ENCODE data around the gene SCUBE3. TPM values are rescaled to one million over a fixed set of nuclear protein-coding genes. Genes with fewer than 3 reads are reported as not detected.

The SCUBE3 gene
- 17.3 TPM for polyA plus RNA-seq (2013, experiment 1 of 2)
- polyA plus RNA-seq (2013, experiment 2 of 2) = 17.3 TPM

DNA sequence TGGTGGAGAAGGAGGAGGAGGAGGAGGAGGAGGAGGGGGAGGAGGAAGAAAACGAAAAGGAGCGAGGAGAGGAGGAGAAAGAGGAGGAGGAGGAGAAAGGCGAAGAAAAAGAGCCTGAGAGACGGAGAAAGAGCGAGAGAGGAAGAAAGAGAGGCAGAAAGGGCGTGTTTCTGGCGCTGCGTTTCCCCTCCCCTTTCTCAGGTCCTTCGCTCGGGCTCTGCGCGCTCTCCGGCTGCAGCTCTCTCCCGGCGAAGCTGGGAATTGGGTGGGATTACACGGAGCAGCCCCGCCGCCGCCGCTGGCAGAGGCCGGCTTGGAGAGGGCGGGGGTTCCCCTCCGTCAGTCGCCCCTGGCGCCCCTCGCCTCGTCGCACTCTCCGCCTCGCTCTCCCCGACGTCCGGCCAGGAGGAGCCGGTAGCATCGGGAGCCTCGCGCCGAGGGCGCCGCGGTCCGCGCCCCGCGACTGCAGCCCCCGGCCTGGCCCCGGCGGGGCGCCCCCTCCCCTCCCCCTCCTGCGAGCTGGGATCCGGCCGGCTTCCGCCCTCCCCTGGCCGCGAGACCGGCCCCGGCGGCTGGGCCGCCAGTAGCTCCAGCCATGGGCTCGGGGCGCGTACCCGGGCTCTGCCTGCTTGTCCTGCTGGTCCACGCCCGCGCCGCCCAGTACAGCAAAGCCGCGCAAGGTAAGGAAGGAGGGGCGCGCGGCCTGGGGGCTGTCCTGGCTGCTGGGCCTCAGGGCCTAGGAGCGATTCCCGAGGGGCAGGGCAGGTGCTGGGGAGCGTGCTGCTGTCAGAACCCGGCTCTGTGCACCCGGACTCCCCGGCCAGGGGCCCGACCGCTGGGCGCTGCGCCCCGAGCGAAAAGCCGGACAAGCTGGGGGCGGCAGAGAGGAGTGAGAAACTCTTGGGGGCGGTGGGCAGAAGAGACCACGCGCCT, at the start of gene SCUBE3:
TSS of gene SCUBE3 (plus strand) at position 133 of the 933 bp plus-strand sequence. CDS start at position 596, 463 bp downstream.
- Histone ChIP-seq H3K4me2 (ENCODE audit: insufficient read depth, low read length, poor library complexity, severe bottlenecking) (peak within 1 kb of the TSS; percentile 81), H3K27me3 (ENCODE audit: control insufficient read depth in 3 of 3, insufficient read depth in 3 of 3, low read depth in 1 of 3, low read length in 3 of 3) (peaks cover 0 to 5% (median 5%) of the 10 kb centered on the region in 3 experiments), H3K36me3 (replicated peaks in 1 of 2; ENCODE audit: control insufficient read depth in 2 of 2, insufficient read depth in 2 of 2, low read length in 2 of 2) (peaks cover 0 to 12% of the 10 kb centered on the region in 2 donors), H3K14ac (ENCODE audit: low read length) (peak within 1 kb of the TSS; percentile 72), H2BK15ac (ENCODE audit: low read length) (peak within 1 kb of the TSS; percentile 72), H3K18ac (ENCODE audit: low read length) (peak within 1 kb of the TSS; percentile 98), H3K4ac (ENCODE audit: low read length) (no peak within 1 kb of the TSS), H3K79me1 (ENCODE audit: low read depth, low read length) (peaks cover 6% of the 10 kb centered on the region), H4K8ac (ENCODE audit: low read depth, low read length) (no peak within 1 kb of the TSS), H3K9ac (ENCODE audit: low read depth, low read length, poor library complexity) (peak within 1 kb of the TSS; percentile 96), H2BK12ac (ENCODE audit: low read length) (peak within 1 kb of the TSS; percentile 41), H4K91ac (ENCODE audit: low read depth, low read length, poor library complexity) (no peak within 1 kb of the TSS), H2BK5ac (ENCODE audit: low read length) (peak within 1 kb of the TSS; percentile 96), H2AFZ (ENCODE audit: low read length) (peak within 1 kb of the TSS; percentile 89), H3K9me3 (replicated peaks in 1 of 2; ENCODE audit: control insufficient read depth in 2 of 2, insufficient read depth in 1 of 2, low read depth in 1 of 2, low read length in 2 of 2) (no peaks in the 10 kb centered on the region), H2BK120ac (ENCODE audit: low read depth, low read length) (peak within 1 kb of the TSS; percentile 84), H3K4me1 (ENCODE audit: control insufficient read depth in 2 of 2, insufficient read depth in 1 of 2, low read depth in 1 of 2, low read length in 2 of 2) (peaks cover 41 to 44% of the 10 kb centered on the region in 2 donors), H2AK5ac (ENCODE audit: low read depth, low read length) (peak within 1 kb of the TSS; percentile 65), H3K4me3 (ENCODE audit: low read length in 2 of 2) (peak within 1 kb of the TSS; percentile 74 to 93), H3K23ac (ENCODE audit: low read depth, low read length, poor library complexity) (peak within 1 kb of the TSS; percentile 66), H3K27ac (replicated peaks; ENCODE audit: low read length) (peak within 1 kb of the TSS; percentile 98)
- DNase-seq (ENCODE audit: low spot score) = peak; percentile 82
- WGBS, 2 donors (ENCODE audit: extremely low coverage in 2 of 2, insufficient read length in 2 of 2, insufficient replicate concordance in 1 of 2) = no CpG with 5 or more reads among the region's 89 CpGs

DNA sequence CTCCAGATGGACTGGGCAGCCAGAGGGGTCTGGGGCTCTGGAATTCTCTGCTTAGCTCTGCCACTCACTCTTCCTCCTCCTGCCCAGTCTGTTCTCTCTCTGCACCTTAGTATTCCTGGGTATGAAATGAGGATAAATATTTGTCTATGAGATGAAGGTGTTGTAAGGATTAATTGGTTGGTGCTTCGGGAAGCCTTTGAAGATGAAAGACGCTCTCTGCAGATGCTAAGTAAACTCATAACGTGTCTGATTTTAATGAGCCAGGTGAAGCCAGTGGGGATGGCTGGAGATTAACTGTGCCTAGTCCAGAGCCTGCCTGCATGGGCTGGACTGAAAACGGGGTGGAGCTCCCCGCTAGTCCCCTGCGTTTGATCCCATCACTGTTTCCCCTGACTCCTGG, 49.5 kb upstream of the SCUBE3 start:
- no peak overlapping the region for H2AK5ac ChIP-seq (ENCODE audit: low read depth, low read length)
- no peak overlapping the region for H3K4me2 ChIP-seq (ENCODE audit: insufficient read depth, low read length, poor library complexity, severe bottlenecking)
- H3K79me1 ChIP-seq (ENCODE audit: low read depth, low read length) = no peaks in the 10 kb centered on the region
- 100% methylated on average over 1 of the region's 6 CpGs; no CpG with 5 or more reads in 1 of the 2 donors for WGBS, 2 donors (ENCODE audit: extremely low coverage in 2 of 2, insufficient read length in 2 of 2, insufficient replicate concordance in 1 of 2)
- H2BK120ac ChIP-seq (ENCODE audit: low read depth, low read length) = no peak overlapping the region
- H2BK15ac ChIP-seq (ENCODE audit: low read length) = no peak overlapping the region
- no peak overlapping the region for H3K14ac ChIP-seq (ENCODE audit: low read length)
- no peaks in the 10 kb centered on the region for H3K27me3 ChIP-seq (ENCODE audit: control insufficient read depth in 3 of 3, insufficient read depth in 3 of 3, low read depth in 1 of 3, low read length in 3 of 3)
- H4K91ac ChIP-seq (ENCODE audit: low read depth, low read length, poor library complexity) = no peak overlapping the region
- H2AFZ ChIP-seq (ENCODE audit: low read length) = no peak overlapping the region
- H3K4ac ChIP-seq (ENCODE audit: low read length) = no peak overlapping the region
- no peak overlapping the region for H3K4me3 ChIP-seq (ENCODE audit: low read length in 2 of 2)
- no peak overlapping the region for H3K18ac ChIP-seq (ENCODE audit: low read length)
- DNase-seq (ENCODE audit: low spot score) = no peak
- peaks cover 0 to 2% of the 10 kb centered on the region in 2 donors for H3K9me3 ChIP-seq (replicated peaks in 1 of 2; ENCODE audit: control insufficient read depth in 2 of 2, insufficient read depth in 1 of 2, low read depth in 1 of 2, low read length in 2 of 2)
- no peaks in the 10 kb centered on the region for H3K36me3 ChIP-seq (replicated peaks in 1 of 2; ENCODE audit: control insufficient read depth in 2 of 2, insufficient read depth in 2 of 2, low read length in 2 of 2)
- H4K8ac ChIP-seq (ENCODE audit: low read depth, low read length) = no peak overlapping the region
- no peak overlapping the region for H3K9ac ChIP-seq (ENCODE audit: low read depth, low read length, poor library complexity)
- H3K27ac ChIP-seq (replicated peaks; ENCODE audit: low read length) = no peak overlapping the region
- peaks cover 8 to 12% of the 10 kb centered on the region in 2 donors for H3K4me1 ChIP-seq (ENCODE audit: control insufficient read depth in 2 of 2, insufficient read depth in 1 of 2, low read depth in 1 of 2, low read length in 2 of 2)
- no peak overlapping the region for H2BK5ac ChIP-seq (ENCODE audit: low read length)
- H2BK12ac ChIP-seq (ENCODE audit: low read length) = no peak overlapping the region
- no peak overlapping the region for H3K23ac ChIP-seq (ENCODE audit: low read depth, low read length, poor library complexity)

DNA sequence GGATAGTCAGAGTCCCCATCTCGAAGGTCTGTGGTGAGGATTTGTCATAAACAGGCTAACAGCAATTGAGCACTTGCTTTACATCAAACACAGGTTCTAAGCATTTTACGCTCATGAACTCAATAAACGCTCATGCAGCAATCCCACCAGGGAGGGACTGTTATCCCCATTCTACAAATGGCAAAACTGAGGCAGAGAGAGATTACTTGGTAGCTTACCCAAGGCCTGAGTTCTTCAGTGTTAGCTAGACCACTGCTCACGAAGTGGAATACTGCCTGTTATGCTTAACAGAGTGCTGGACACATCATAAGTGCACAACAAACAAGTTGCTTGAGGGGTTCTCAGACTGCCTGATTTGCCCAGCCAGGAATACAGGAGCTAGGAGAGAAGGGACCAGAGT, 48.9 kb upstream of the SCUBE3 start:
- Histone ChIP-seq H3K23ac (ENCODE audit: low read depth, low read length, poor library complexity) (no peak overlapping the region), H2AFZ (ENCODE audit: low read length) (no peak overlapping the region), H3K9ac (ENCODE audit: low read depth, low read length, poor library complexity) (no peak overlapping the region), H3K79me1 (ENCODE audit: low read depth, low read length) (no peaks in the 10 kb centered on the region), H3K14ac (ENCODE audit: low read length) (no peak overlapping the region), H2BK12ac (ENCODE audit: low read length) (no peak overlapping the region), H3K27ac (replicated peaks; ENCODE audit: low read length) (no peak overlapping the region), H2BK15ac (ENCODE audit: low read length) (no peak overlapping the region), H2AK5ac (ENCODE audit: low read depth, low read length) (no peak overlapping the region), H3K4me2 (ENCODE audit: insufficient read depth, low read length, poor library complexity, severe bottlenecking) (no peak overlapping the region), H3K4me3 (ENCODE audit: low read length in 2 of 2) (no peak overlapping the region), H3K27me3 (ENCODE audit: control insufficient read depth in 3 of 3, insufficient read depth in 3 of 3, low read depth in 1 of 3, low read length in 3 of 3) (no peaks in the 10 kb centered on the region), H2BK120ac (ENCODE audit: low read depth, low read length) (no peak overlapping the region), H3K36me3 (replicated peaks in 1 of 2; ENCODE audit: control insufficient read depth in 2 of 2, insufficient read depth in 2 of 2, low read length in 2 of 2) (no peaks in the 10 kb centered on the region), H2BK5ac (ENCODE audit: low read length) (no peak overlapping the region), H3K4ac (ENCODE audit: low read length) (no peak overlapping the region), H3K9me3 (replicated peaks in 1 of 2; ENCODE audit: control insufficient read depth in 2 of 2, insufficient read depth in 1 of 2, low read depth in 1 of 2, low read length in 2 of 2) (peaks cover 0 to 4% of the 10 kb centered on the region in 2 donors), H4K8ac (ENCODE audit: low read depth, low read length) (no peak overlapping the region), H3K4me1 (ENCODE audit: control insufficient read depth in 2 of 2, insufficient read depth in 1 of 2, low read depth in 1 of 2, low read length in 2 of 2) (peaks cover 8 to 12% of the 10 kb centered on the region in 2 donors), H3K18ac (ENCODE audit: low read length) (no peak overlapping the region), H4K91ac (ENCODE audit: low read depth, low read length, poor library complexity) (no peak overlapping the region)
- DNase-seq (ENCODE audit: low spot score) = no peak
- no CpG with 5 or more reads among the region's 4 CpGs for WGBS, 2 donors (ENCODE audit: extremely low coverage in 2 of 2, insufficient read length in 2 of 2, insufficient replicate concordance in 1 of 2)

DNA sequence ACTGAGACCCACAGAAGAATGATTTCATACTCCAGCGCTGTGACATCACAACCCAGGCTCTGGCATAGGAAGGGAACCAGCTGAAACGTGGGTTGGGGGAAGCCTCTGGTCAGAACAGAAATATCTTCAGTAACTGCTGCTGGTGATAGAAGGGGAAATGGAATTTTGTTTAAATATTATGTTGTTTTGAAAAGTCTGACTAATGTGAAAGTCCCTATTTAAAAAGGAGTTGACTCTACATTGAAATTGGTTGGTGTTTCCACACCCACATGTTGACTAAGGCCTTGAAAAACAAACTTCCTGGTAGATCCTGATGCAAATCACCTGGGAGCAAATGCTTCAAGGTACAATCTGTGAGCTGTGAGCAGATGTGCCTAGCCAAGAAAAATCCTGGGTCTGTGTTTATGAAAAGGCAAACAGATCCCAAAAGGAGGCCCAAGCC, 48.1 kb upstream of the SCUBE3 start:
- no peak overlapping the region for H3K9ac ChIP-seq (ENCODE audit: low read depth, low read length, poor library complexity)
- H4K91ac ChIP-seq (ENCODE audit: low read depth, low read length, poor library complexity) = no peak overlapping the region
- no peak overlapping the region for H2AK5ac ChIP-seq (ENCODE audit: low read depth, low read length)
- H3K23ac ChIP-seq (ENCODE audit: low read depth, low read length, poor library complexity) = no peak overlapping the region
- H3K14ac ChIP-seq (ENCODE audit: low read length) = no peak overlapping the region
- H2AFZ ChIP-seq (ENCODE audit: low read length) = peak overlapping the region; percentile 46
- no peak overlapping the region for H3K4me2 ChIP-seq (ENCODE audit: insufficient read depth, low read length, poor library complexity, severe bottlenecking)
- no peak overlapping the region for H2BK12ac ChIP-seq (ENCODE audit: low read length)
- no peak overlapping the region for H2BK5ac ChIP-seq (ENCODE audit: low read length)
- H3K18ac ChIP-seq (ENCODE audit: low read length) = no peak overlapping the region
- H2BK15ac ChIP-seq (ENCODE audit: low read length) = no peak overlapping the region
- DNase-seq (ENCODE audit: low spot score) = no peak
- no peak overlapping the region for H3K4me3 ChIP-seq (ENCODE audit: low read length in 2 of 2)
- no peaks in the 10 kb centered on the region for H3K79me1 ChIP-seq (ENCODE audit: low read depth, low read length)
- WGBS, 2 donors (ENCODE audit: extremely low coverage in 2 of 2, insufficient read length in 2 of 2, insufficient replicate concordance in 1 of 2) = no CpG with 5 or more reads among the region's 2 CpGs
- no peak overlapping the region for H4K8ac ChIP-seq (ENCODE audit: low read depth, low read length)
- peaks cover 8 to 12% of the 10 kb centered on the region in 2 donors for H3K4me1 ChIP-seq (ENCODE audit: control insufficient read depth in 2 of 2, insufficient read depth in 1 of 2, low read depth in 1 of 2, low read length in 2 of 2)
- H3K27ac ChIP-seq (replicated peaks; ENCODE audit: low read length) = no peak overlapping the region
- H3K27me3 ChIP-seq (ENCODE audit: control insufficient read depth in 3 of 3, insufficient read depth in 3 of 3, low read depth in 1 of 3, low read length in 3 of 3) = no peaks in the 10 kb centered on the region
- H3K4ac ChIP-seq (ENCODE audit: low read length) = no peak overlapping the region
- H2BK120ac ChIP-seq (ENCODE audit: low read depth, low read length) = no peak overlapping the region
- peaks cover 0 to 4% of the 10 kb centered on the region in 2 donors for H3K9me3 ChIP-seq (replicated peaks in 1 of 2; ENCODE audit: control insufficient read depth in 2 of 2, insufficient read depth in 1 of 2, low read depth in 1 of 2, low read length in 2 of 2)
- H3K36me3 ChIP-seq (replicated peaks in 1 of 2; ENCODE audit: control insufficient read depth in 2 of 2, insufficient read depth in 2 of 2, low read length in 2 of 2) = no peaks in the 10 kb centered on the region

All from neuronal stem cell (in vitro differentiated cells).